GM12878 (cell line): ENCODE results near the gene ZNF283. TPM values are rescaled to one million over a fixed set of nuclear protein-coding genes. Genes with fewer than 3 reads are reported as not detected.

Source experiments
- ATAC-seq: fragments of 200-7000 bp; cut with Tn5 transposase; 3 replicates; pipeline ENCODE4 v1.9.1; 2020; ENCODE audit warnings: mild to moderate bottlenecking, moderate library complexity
- BruUV-seq: library from RNA; stranded (reverse); fragments of 400-500 nt; replicated peaks from 2 replicates; lab custom pipeline; 2021; lab: Mats Ljungman, UMichigan
- CTCF ChIA-PET: fragments of 300-600 bp; sonication (Branson Sonifier 250); formaldehyde crosslinking; extraction: SDS; loops from one replicate; lab custom pipeline; 2021; ENCODE audit warnings: inconsistent platforms; lab: Yijun Ruan, JAX
- POLR2A ChIA-PET: fragments of 350-600 bp; formaldehyde crosslinking; extraction: SDS; loops from one replicate; lab custom pipeline; 2021; ENCODE audit warnings: inconsistent platforms; lab: Charles Lee
- RAD21 ChIA-PET: fragments of 300-600 bp; sonication (Branson Sonifier 250); formaldehyde crosslinking; loops from one replicate; lab custom pipeline; 2023; ENCODE audit warnings: antibody characterized with exemption; ENCODE audit not compliant: unreplicated experiment; lab: Charles Lee
- SMC1A ChIA-PET: fragments of 300-600 bp; sonication (Branson Sonifier 250); formaldehyde crosslinking; loops from one replicate; lab custom pipeline; 2023; ENCODE audit not compliant: unreplicated experiment, uncharacterized antibody; lab: Charles Lee
- DNase-seq: peaks from one replicate; pipeline ENCODE4 v3.0.0-alpha.2; 2011; ENCODE audit warnings: low read depth, low spot score
- FAIRE-seq: peaks from 3 replicates; lab custom pipeline; 2011; peaks lifted over from hg19 to GRCh38; lab: Jason Lieb, UNC
- H2AFZ ChIP-seq: 2 replicates; pipeline ENCODE4 v1.6.0; 2011; ENCODE audit warnings: low read depth, low read length, control low read depth; ENCODE audit not compliant: control insufficient read depth
- H3K27ac ChIP-seq: 2 replicates; pipeline ENCODE4 v1.5.1; 2011; ENCODE audit warnings: control low read depth; ENCODE audit not compliant: control insufficient read depth, insufficient read depth
- H3K27me3 ChIP-seq, 2 experiments: replicated peaks in 1 of 2; 2 replicates each; pipeline versions ENCODE4 v1.6.0 to v1.6.1; 2011; ENCODE audit warnings: low read length in 1 of 2; ENCODE audit not compliant: control insufficient read depth in 2 of 2, insufficient read depth in 2 of 2
- H3K36me3 ChIP-seq, 2 experiments: 2 replicates each; pipeline ENCODE4 v1.5.1; 2011; ENCODE audit warnings: low read length in 1 of 2; ENCODE audit not compliant: control insufficient read depth in 2 of 2, insufficient read depth in 2 of 2
- H3K4me1 ChIP-seq: 2 replicates; pipeline ENCODE4 v1.6.1; 2011; ENCODE audit warnings: mild to moderate bottlenecking, low read length, moderate library complexity, mixed read lengths; ENCODE audit not compliant: control insufficient read depth, insufficient read depth
- H3K4me2 ChIP-seq: 2 replicates; pipeline ENCODE4 v1.6.0; 2011; ENCODE audit warnings: control low read depth; ENCODE audit not compliant: control insufficient read depth, insufficient read depth
- H3K4me3 ChIP-seq: fragments of 200-600 bp; sonication (generic); 2 replicates; pipeline ENCODE4 v1.5.1; 2016
- H3K79me2 ChIP-seq: 2 replicates; pipeline ENCODE4 v1.6.0; 2011; ENCODE audit warnings: low read length; ENCODE audit not compliant: control insufficient read depth, insufficient read depth
- H3K9ac ChIP-seq: 2 replicates; pipeline ENCODE4 v1.8.0; 2011; ENCODE audit warnings: low read length, control low read depth, mixed read lengths; ENCODE audit not compliant: control insufficient read depth, insufficient read depth
- H3K9me3 ChIP-seq: replicated peaks from 3 replicates; pipeline ENCODE4 v1.5.1; 2011; ENCODE audit warnings: mild to moderate bottlenecking, low read length; ENCODE audit not compliant: control insufficient read depth, insufficient read depth
- H4K20me1 ChIP-seq: 2 replicates; pipeline ENCODE4 v1.6.0; 2011; ENCODE audit not compliant: control insufficient read depth, insufficient read depth
- BCL11A ChIP-seq: IDR thresholded peaks from 2 replicates; pipeline ENCODE4 v1.6.1; 2011; ENCODE audit warnings: low read depth, low read length
- BCLAF1 ChIP-seq: fragments of 450-650 bp; IDR thresholded peaks from 2 replicates; pipeline ENCODE4 v1.6.1; 2017; ENCODE audit warnings: antibody characterized with exemption, mild to moderate bottlenecking, moderate library complexity
- ETV6 ChIP-seq, 2 experiments: fragments of 450-650 bp in 1 of 2; IDR thresholded peaks in 1 of 2; conservative IDR thresholded peaks in 1 of 2; 2 replicates each; pipeline ENCODE4 v1.6.1; 2014; ENCODE audit warnings: antibody characterized with exemption in 1 of 2, borderline replicate concordance in 1 of 2, low read depth in 1 of 2, mild to moderate bottlenecking in 1 of 2, moderate library complexity in 1 of 2
- FOXM1 ChIP-seq: IDR thresholded peaks from 2 replicates; pipeline ENCODE4 v1.6.1; 2012; ENCODE audit warnings: low read depth, mild to moderate bottlenecking, inconsistent platforms, low read length, moderate library complexity
- HDAC2 ChIP-seq: fragments of 200-600 bp; sonication (generic); IDR thresholded peaks from 2 replicates; pipeline ENCODE4 v1.6.1; 2017
- IKZF1 ChIP-seq: fragments of 450-650 bp; conservative IDR thresholded peaks from 2 replicates; pipeline ENCODE4 v1.6.1; 2017; ENCODE audit warnings: antibody characterized with exemption, mild to moderate bottlenecking
- SMARCA5 ChIP-seq: fragments of 450-650 bp; IDR thresholded peaks from 2 replicates; pipeline ENCODE4 v1.6.1; 2017; ENCODE audit warnings: mild to moderate bottlenecking
- SP1 ChIP-seq: IDR thresholded peaks from one replicate; pipeline ENCODE4 v1.6.1; 2011; ENCODE audit warnings: low read depth, low read length
- TCF3 ChIP-seq: IDR thresholded peaks from 2 replicates; pipeline ENCODE4 v1.6.1; 2012; ENCODE audit warnings: low read depth, mild to moderate bottlenecking, low read length, borderline replicate concordance; ENCODE audit not compliant: insufficient read depth
- ZNF217 ChIP-seq: fragments of 450-650 bp; IDR thresholded peaks from 2 replicates; pipeline ENCODE4 v1.6.1; 2017; ENCODE audit warnings: antibody characterized with exemption, mild to moderate bottlenecking
- ZNF274 ChIP-seq: IDR thresholded peaks from one replicate; pipeline ENCODE4 v1.8.0; 2011; ENCODE audit not compliant: insufficient read length, insufficient read depth
- WGBS: methylation state at CpG from one replicate; pipeline ENCODE4 v1.1.6; 2016; ENCODE audit warnings: low lambda C conversion rate; ENCODE audit not compliant: insufficient replicate concordance, insufficient coverage; ENCODE audit errors: missing lambda C conversion rate; 5-methylcytosine and 5-hydroxymethylcytosine counted together
- in situ Hi-C: fragments of 300-500 bp; cut with MboI; formaldehyde crosslinking; loops from 9 replicates; pipeline ENCODE4 v1.14.3; 2018; ENCODE audit warnings: mixed read lengths
- intact Hi-C: fragments of 100-400 bp; cut with micrococcal nuclease; formaldehyde crosslinking; loops from one replicate; pipeline ENCODE4 v1.14.2; 2022; ENCODE audit not compliant: unreplicated experiment
- polyA plus RNA-seq, 11 experiments: library from polyadenylated mRNA; depleted of rRNA in 4 of 11; unstranded in 6 of 11; stranded (reverse) in 5 of 11; fragments of >200 nt; fragmentation: Nextera tagmentation in 4 of 11; fragmentation: Illumina TruSeq in 1 of 11; extraction: Ambion mirVana in 4 of 11; extraction: Trizol in 1 of 11; gene quantifications; 1 replicate in 1 of 11; 2 replicates in 10 of 11; pipeline versions ENCODE4 v1.2.1 to v1.2.3, GENCODE V29; 2011 to 2016; ENCODE audit warnings: inconsistent platforms in 2 of 11, missing spikeins in 2 of 11, low read depth in 1 of 11
- total RNA-seq, 4 experiments: library from RNA; depleted of rRNA in 3 of 4; stranded (reverse); fragments of >200 nt in 3 of 4; fragmentation: Illumina TruSeq in 1 of 4; extraction: Trizol in 1 of 4; gene quantifications; 2 replicates each; pipeline versions ENCODE4 v1.2.1 to v1.2.3, GENCODE V29; 2013 to 2021

Gene ZNF283
- total and polyA plus RNA-seq, 10 of the 15 experiments (the other 5 are each of a cell fraction or from before 2014, with no cell fraction given) = 2.2 to 7.8 (median 3.7) TPM

GRCh38 chr19:43848821-43849220, 21.7 kb downstream of the ZNF283 start:
- ATAC-seq (no peak), DNase-seq (no peak), FAIRE-seq (no peak)
- SMC1A ChIA-PET = no interaction called here
- no peaks in the 10 kb centered on the region for H4K20me1 ChIP-seq
- no peak overlapping the region for H2AFZ ChIP-seq
- CTCF ChIA-PET = no interaction called here
- H3K4me1 ChIP-seq = no peaks in the 10 kb centered on the region
- no peak overlapping the region for H3K27ac ChIP-seq
- peaks cover 19% of the 10 kb centered on the region for H3K9me3 ChIP-seq
- H3K4me3 ChIP-seq = no peak overlapping the region
- intact Hi-C loops = no loop called here
- H3K4me2 ChIP-seq = no peak overlapping the region
- no peaks in the 10 kb centered on the region for H3K79me2 ChIP-seq
- H3K36me3 ChIP-seq = no peaks in the 10 kb centered on the region
- no peak for TF ChIP-seq ZNF217
- TF ChIP-seq ZNF274 = peak; percentile 48
- TF ChIP-seq, all 136 proteins: peak for 1
- no TSS peak for BruUV-seq
- in situ Hi-C loops = no loop called here
- POLR2A ChIA-PET = no interaction called here
- Histone ChIP-seq H3K9ac (no peak overlapping the region), H3K27me3 (no peaks in the 10 kb centered on the region)
- RAD21 ChIA-PET = no interaction called here

- no peak overlapping the region for H3K27ac ChIP-seq
- no peaks in the 10 kb centered on the region for H3K79me2 ChIP-seq
- no peak overlapping the region for H3K4me2 ChIP-seq
- no peaks in the 10 kb centered on the region; the same call in 1 of the 3 replicates for H3K9me3 ChIP-seq
- DNase-seq (no peak), FAIRE-seq (no peak), ATAC-seq (no peak)
- intact Hi-C loops (no loop called here), in situ Hi-C loops (loop anchor here (10.0 kb wide), 1 partner anchor 627 kb away; no protein-coding TSS in a partner anchor)
- no peak overlapping the region for H3K9ac ChIP-seq
- RAD21 ChIA-PET = no interaction called here
- POLR2A ChIA-PET = no interaction called here
- TF ChIP-seq SMARCA5 (no peak), BCL11A (no peak), TCF3 (no peak), HDAC2 (no peak), SP1 (no peak), ETV6 (conservative IDR thresholded peaks at IDR 0.05 in 1 of 2, IDR thresholded peaks at IDR 0.05 in 1 of 2; ENCODE audit: borderline replicate concordance in 1 of 2, low read depth in 1 of 2) (no peak), BCLAF1 (no peak), FOXM1 (no peak), IKZF1 (no peak)
- H3K27me3 ChIP-seq = no peaks in the 10 kb centered on the region
- SMC1A ChIA-PET = interaction anchor here (1.0 kb wide), 1 partner anchor 11 kb away, joined by 3 read pairs; no protein-coding TSS in a partner anchor
- H3K4me1 ChIP-seq = no peaks in the 10 kb centered on the region
- H3K36me3 ChIP-seq = no peaks in the 10 kb centered on the region
- no TSS peak for BruUV-seq
- no peak overlapping the region for H2AFZ ChIP-seq
- H4K20me1 ChIP-seq = no peaks in the 10 kb centered on the region
- 79% methylated on average over 2 of the region's 2 CpGs for WGBS
- H3K4me3 ChIP-seq = no peak overlapping the region
- CTCF ChIA-PET = no interaction called here
These were observed 31.1 kb downstream of the ZNF283 start for GRCh38 chr19:43858174-43858573.
